Kidney tubule cell (primary cell): ENCODE results near the gene ANAPC2.

Experiments
- DNase-seq: peaks from one replicate; pipeline ENCODE4 v3.0.0-alpha.2; 2018; ENCODE audit warnings: low spot score

ANAPC2 gene

GRCh38 chr9:137188490-137189296 is at the start of gene ANAPC2, which contains the start of gene SSNA1:
Gene ANAPC2 (minus strand): TSS chr9:137188560. CDS start chr9:137188532, 28 bp downstream.
Gene SSNA1 (plus strand): TSS chr9:137188676. CDS start chr9:137188727, 51 bp downstream.
- DNase-seq, result peak; percentile 95

GRCh38 chr9:137236936-137237421 is 48.6 kb upstream of the ANAPC2 start:
- no peak for DNase-seq

- peak; percentile 82 for DNase-seq
Measured at GRCh38 chr9:137236238-137236935, 48.0 kb upstream of the ANAPC2 start.

GRCh38 chr9:137235424-137236237 is 47.3 kb upstream of the ANAPC2 start:
- DNase-seq, result no peak

- DNase-seq, result no peak
Measured at GRCh38 chr9:137234758-137235423, 46.5 kb upstream of the ANAPC2 start.

GRCh38 chr9:137234055-137234697 is 45.8 kb upstream of the ANAPC2 start:
- DNase-seq, result no peak

GRCh38 chr9:137233143-137233980 is 45.0 kb upstream of the ANAPC2 start:
- no peak for DNase-seq

- DNase-seq, result no peak
Measured at GRCh38 chr9:137232510-137232909, 44.1 kb upstream of the ANAPC2 start.

- DNase-seq, result no peak
Measured at GRCh38 chr9:137232101-137232500, 43.7 kb upstream of the ANAPC2 start.

- DNase-seq, result no peak
Measured at GRCh38 chr9:137231372-137232039, 43.1 kb upstream of the ANAPC2 start.

- DNase-seq, result no peak
Measured at GRCh38 chr9:137230705-137231371, 42.5 kb upstream of the ANAPC2 start, which contains the start of gene SLC34A3. Gene SLC34A3 (plus strand): TSS chr9:137230901. CDS start chr9:137231703, 802 bp downstream.

- no peak for DNase-seq
Measured at GRCh38 chr9:137229903-137230704, 41.7 kb upstream of the ANAPC2 start.

- no peak for DNase-seq
Measured at GRCh38 chr9:137228968-137229896, 40.9 kb upstream of the ANAPC2 start.

- DNase-seq, result peak; percentile 38
Measured at GRCh38 chr9:137228506-137228967, 40.2 kb upstream of the ANAPC2 start.

- no peak for DNase-seq
Measured at GRCh38 chr9:137227853-137228505, 39.6 kb upstream of the ANAPC2 start.
